ENCODE measurements around the gene TBL3. TPM values are rescaled to one million over a fixed set of nuclear protein-coding genes. Genes with fewer than 3 reads are reported as not detected.
A peak's percentile ranks its signal among the peaks of the same experiment; 100 is the strongest.

TBL3 gene
- total RNA-seq, 5 donors from 2014 or later (not counting 1 experiment from before 2014, with no cell fraction given) = 21.1 to 45.6 (median 36.9) TPM

GRCh38 chr16:1976951-1977874 lies 5.4 kb downstream of the TBL3 start:
- POLR2A ChIA-PET = no interaction called here
- Histone ChIP-seq H3K27ac (ENCODE audit: low read length) (no peak overlapping the region), H3K27me3 (replicated peaks in 1 of 2; ENCODE audit: control insufficient read depth in 2 of 2, extremely low read depth in 1 of 2, insufficient read depth in 2 of 2, low read length in 1 of 2) (peaks cover 0 to 90% of the 10 kb centered on the region in 2 experiments), H3K4me1 (ENCODE audit: control insufficient read depth in 1 of 2, extremely low read depth in 1 of 2, insufficient read depth in 2 of 2, low read length in 2 of 2) (peaks cover 2 to 32% of the 10 kb centered on the region in 2 experiments), H3K9me3 (no peaks in the 10 kb centered on the region), H3K36me3 (ENCODE audit: control insufficient read depth in 2 of 2, extremely low read depth in 1 of 2, insufficient read depth in 1 of 2, low read length in 1 of 2) (peaks cover 17 to 38% of the 10 kb centered on the region in 2 donors), H3K4me3 (ENCODE audit: control insufficient read depth in 1 of 2, extremely low read depth in 1 of 2, low read length in 1 of 2) (no peak overlapping the region)
- Mint-ChIP-seq H3K4me1 (peaks cover 5 to 11% (median 8%) of the 10 kb centered on the region in 3 donors), H3K36me3 (peaks cover 18% of the 10 kb centered on the region), H3K9me3 (no peaks in the 10 kb centered on the region), H3K27me3 (peaks cover 0 to 22% of the 10 kb centered on the region in 2 donors), H3K4me3 (no peak overlapping the region), H3K27ac (no peak overlapping the region)
- 98% methylated on average over 22 of the region's 33 CpGs for WGBS (ENCODE audit: insufficient coverage)
- ATAC-seq (replicated peaks in 1 of 4) (no peak), DNase-seq (no peak)
- CTCF ChIA-PET = interaction anchor here in 1 of 2 donors (0.6 kb wide), 1 partner anchor 168 kb away, joined by 4 read pairs; no protein-coding TSS in a partner anchor

- peaks cover 0 to 93% of the 10 kb centered on the region in 2 experiments for H3K27me3 ChIP-seq (replicated peaks in 1 of 2; ENCODE audit: control insufficient read depth in 2 of 2, extremely low read depth in 1 of 2, insufficient read depth in 2 of 2, low read length in 1 of 2)
- 96% methylated on average over 18 of the region's 18 CpGs for WGBS (ENCODE audit: insufficient coverage)
- no peaks in the 10 kb centered on the region for H3K9me3 ChIP-seq
- POLR2A ChIA-PET = no interaction called here
- no peak overlapping the region for H3K4me3 ChIP-seq (ENCODE audit: control insufficient read depth in 1 of 2, extremely low read depth in 1 of 2, low read length in 1 of 2)
- ATAC-seq (replicated peaks in 1 of 4) (no peak), DNase-seq (no peak)
- Mint-ChIP-seq H3K4me3 (no peak overlapping the region), H3K27ac (no peak overlapping the region), H3K4me1 (peaks cover 5 to 11% (median 8%) of the 10 kb centered on the region in 3 donors), H3K27me3 (peaks cover 0 to 29% of the 10 kb centered on the region in 2 donors), H3K9me3 (no peaks in the 10 kb centered on the region), H3K36me3 (peaks cover 18% of the 10 kb centered on the region)
- H3K27ac ChIP-seq (ENCODE audit: low read length) = no peak overlapping the region
- H3K36me3 ChIP-seq (ENCODE audit: control insufficient read depth in 2 of 2, extremely low read depth in 1 of 2, insufficient read depth in 1 of 2, low read length in 1 of 2) = peaks cover 17 to 38% of the 10 kb centered on the region in 2 donors
- CTCF ChIA-PET = interaction anchor here in 1 of 2 donors (0.6 kb wide), 1 partner anchor 167 kb away, joined by 4 read pairs; no protein-coding TSS in a partner anchor
- H3K4me1 ChIP-seq (ENCODE audit: control insufficient read depth in 1 of 2, extremely low read depth in 1 of 2, insufficient read depth in 2 of 2, low read length in 2 of 2) = peaks cover 0 to 27% of the 10 kb centered on the region in 2 experiments
These were observed 6.0 kb downstream of the TBL3 start for GRCh38 chr16:1977875-1978268.

GRCh38 chr16:1978476-1979120 lies 6.7 kb downstream of the TBL3 start:
- Histone ChIP-seq H3K4me3 (ENCODE audit: control insufficient read depth in 1 of 2, extremely low read depth in 1 of 2, low read length in 1 of 2) (no peak overlapping the region), H3K27me3 (replicated peaks in 1 of 2; ENCODE audit: control insufficient read depth in 2 of 2, extremely low read depth in 1 of 2, insufficient read depth in 2 of 2, low read length in 1 of 2) (peaks cover 0 to 91% of the 10 kb centered on the region in 2 experiments), H3K27ac (ENCODE audit: low read length) (no peak overlapping the region), H3K4me1 (ENCODE audit: control insufficient read depth in 1 of 2, extremely low read depth in 1 of 2, insufficient read depth in 2 of 2, low read length in 2 of 2) (peaks cover 0 to 28% of the 10 kb centered on the region in 2 experiments), H3K9me3 (no peaks in the 10 kb centered on the region), H3K36me3 (ENCODE audit: control insufficient read depth in 2 of 2, extremely low read depth in 1 of 2, insufficient read depth in 1 of 2, low read length in 1 of 2) (peaks cover 17 to 38% of the 10 kb centered on the region in 2 donors)
- Mint-ChIP-seq H3K9me3 (no peaks in the 10 kb centered on the region), H3K27me3 (peaks cover 0 to 32% of the 10 kb centered on the region in 2 donors), H3K36me3 (peaks cover 18% of the 10 kb centered on the region), H3K4me3 (no peak overlapping the region), H3K4me1 (peaks cover 7 to 11% (median 10%) of the 10 kb centered on the region in 3 donors), H3K27ac (no peak overlapping the region)
- no peak for DNase-seq
- ChIA-PET POLR2A (no interaction called here), CTCF (no interaction called here)
- 92% methylated on average over 35 of the region's 37 CpGs for WGBS (ENCODE audit: insufficient coverage)
- ATAC-seq (replicated peaks in 1 of 4) = no peak

GRCh38 chr16:1979271-1980029 lies 7.6 kb downstream of the TBL3 start:
- peaks cover 15 to 33% of the 10 kb centered on the region in 2 donors for H3K36me3 ChIP-seq (ENCODE audit: control insufficient read depth in 2 of 2, extremely low read depth in 1 of 2, insufficient read depth in 1 of 2, low read length in 1 of 2)
- CTCF ChIA-PET = no interaction called here
- no peak overlapping the region for H3K27ac ChIP-seq (ENCODE audit: low read length)
- no peaks in the 10 kb centered on the region for H3K9me3 Mint-ChIP-seq
- DNase-seq (peak in 3 of 35 experiments; percentile 29 to 31 (median 30)), ATAC-seq (replicated peaks in 1 of 4) (peak in 1 of 4 experiments; percentile 4)
- POLR2A ChIA-PET = no interaction called here
- no peak overlapping the region for H3K4me3 ChIP-seq (ENCODE audit: control insufficient read depth in 1 of 2, extremely low read depth in 1 of 2, low read length in 1 of 2)
- peaks cover 18% of the 10 kb centered on the region for H3K36me3 Mint-ChIP-seq
- H3K27ac Mint-ChIP-seq = no peak overlapping the region
- H3K4me1 ChIP-seq (ENCODE audit: control insufficient read depth in 1 of 2, extremely low read depth in 1 of 2, insufficient read depth in 2 of 2, low read length in 2 of 2) = peaks cover 0 to 29% of the 10 kb centered on the region in 2 experiments
- no peaks in the 10 kb centered on the region for H3K9me3 ChIP-seq
- H3K4me1 Mint-ChIP-seq = peaks cover 7 to 11% (median 10%) of the 10 kb centered on the region in 3 donors
- peaks cover 0 to 32% of the 10 kb centered on the region in 2 donors for H3K27me3 Mint-ChIP-seq
- peaks cover 0 to 83% of the 10 kb centered on the region in 2 experiments for H3K27me3 ChIP-seq (replicated peaks in 1 of 2; ENCODE audit: control insufficient read depth in 2 of 2, extremely low read depth in 1 of 2, insufficient read depth in 2 of 2, low read length in 1 of 2)
- H3K4me3 Mint-ChIP-seq = no peak overlapping the region
- 54% methylated on average over 51 of the region's 70 CpGs for WGBS (ENCODE audit: insufficient coverage)

- H3K9me3 ChIP-seq = no peaks in the 10 kb centered on the region
- CTCF ChIA-PET = no interaction called here
These were observed 8.3 kb downstream of the TBL3 start for GRCh38 chr16:1980030-1980769.

More at GRCh38 chr16:1980030-1980769, 8.3 kb downstream of the TBL3 start:
- WGBS (ENCODE audit: insufficient coverage) = 12% methylated on average over 47 of the region's 53 CpGs
- POLR2A ChIA-PET = no interaction called here
- H3K27me3 ChIP-seq (replicated peaks in 1 of 2; ENCODE audit: control insufficient read depth in 2 of 2, extremely low read depth in 1 of 2, insufficient read depth in 2 of 2, low read length in 1 of 2) = peaks cover 0 to 75% of the 10 kb centered on the region in 2 experiments
- DNase-seq (no peak), ATAC-seq (replicated peaks in 1 of 4) (no peak)
- H3K4me1 ChIP-seq (ENCODE audit: control insufficient read depth in 1 of 2, extremely low read depth in 1 of 2, insufficient read depth in 2 of 2, low read length in 2 of 2) = peaks cover 0 to 37% of the 10 kb centered on the region in 2 experiments
- H3K4me3 ChIP-seq (ENCODE audit: control insufficient read depth in 1 of 2, extremely low read depth in 1 of 2, low read length in 1 of 2) = no peak overlapping the region
- no peak overlapping the region for H3K27ac Mint-ChIP-seq
- H3K27me3 Mint-ChIP-seq = peaks cover 0 to 32% of the 10 kb centered on the region in 2 donors
- H3K9me3 Mint-ChIP-seq = no peaks in the 10 kb centered on the region
- H3K36me3 Mint-ChIP-seq = peaks cover 12% of the 10 kb centered on the region
- peaks cover 10 to 18% (median 14%) of the 10 kb centered on the region in 3 donors for H3K4me1 Mint-ChIP-seq
- H3K27ac ChIP-seq (ENCODE audit: low read length) = no peak overlapping the region
- H3K4me3 Mint-ChIP-seq = no peak overlapping the region
- H3K36me3 ChIP-seq (ENCODE audit: control insufficient read depth in 2 of 2, extremely low read depth in 1 of 2, insufficient read depth in 1 of 2, low read length in 1 of 2) = peaks cover 11 to 27% of the 10 kb centered on the region in 2 donors
